ENCODE results near the gene C3orf18.

C3orf18 gene

DNA sequence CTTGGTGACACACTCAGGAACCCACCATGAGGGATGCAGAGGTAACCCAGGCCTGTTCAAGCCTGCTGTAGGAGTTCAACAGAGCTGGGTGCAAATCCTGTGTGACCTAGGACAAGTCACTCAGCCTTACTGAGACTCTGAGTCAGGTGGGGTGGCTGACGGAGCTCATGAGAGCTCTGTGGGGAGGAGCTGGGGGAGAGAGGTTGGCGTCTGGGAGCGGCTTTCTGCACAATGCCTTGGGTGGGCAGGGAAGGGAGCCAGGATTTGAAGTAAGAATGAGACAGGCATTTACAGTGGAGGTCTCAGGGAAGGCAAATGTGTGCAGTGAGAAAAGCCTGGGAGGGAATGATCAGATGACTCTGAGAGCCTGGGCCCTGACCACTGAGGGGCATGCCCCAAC lies 18.3 kb downstream of the C3orf18 start:
- no peak for DNase-seq

DNA sequence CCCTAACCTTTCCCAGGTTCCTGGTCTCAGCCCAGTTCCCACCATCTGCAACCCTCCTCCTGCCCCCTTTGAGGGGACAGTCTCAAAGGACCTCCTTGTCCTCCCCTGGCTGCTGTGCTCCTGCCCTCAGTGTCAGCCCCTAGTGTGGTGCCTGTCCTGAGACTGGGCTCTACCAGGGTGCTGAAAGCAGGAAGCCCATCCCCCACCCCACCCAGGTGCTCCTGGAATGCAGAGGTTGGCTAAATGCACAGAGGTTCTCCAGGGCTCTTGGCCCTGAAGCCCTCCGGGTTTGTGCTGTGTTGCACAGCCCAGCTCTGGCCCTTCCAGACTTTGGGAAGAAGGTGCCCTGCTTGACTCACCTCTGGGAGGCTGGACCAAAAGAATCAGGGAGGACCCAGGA lies 21.8 kb downstream of the C3orf18 start:
- no peak for DNase-seq

DNA sequence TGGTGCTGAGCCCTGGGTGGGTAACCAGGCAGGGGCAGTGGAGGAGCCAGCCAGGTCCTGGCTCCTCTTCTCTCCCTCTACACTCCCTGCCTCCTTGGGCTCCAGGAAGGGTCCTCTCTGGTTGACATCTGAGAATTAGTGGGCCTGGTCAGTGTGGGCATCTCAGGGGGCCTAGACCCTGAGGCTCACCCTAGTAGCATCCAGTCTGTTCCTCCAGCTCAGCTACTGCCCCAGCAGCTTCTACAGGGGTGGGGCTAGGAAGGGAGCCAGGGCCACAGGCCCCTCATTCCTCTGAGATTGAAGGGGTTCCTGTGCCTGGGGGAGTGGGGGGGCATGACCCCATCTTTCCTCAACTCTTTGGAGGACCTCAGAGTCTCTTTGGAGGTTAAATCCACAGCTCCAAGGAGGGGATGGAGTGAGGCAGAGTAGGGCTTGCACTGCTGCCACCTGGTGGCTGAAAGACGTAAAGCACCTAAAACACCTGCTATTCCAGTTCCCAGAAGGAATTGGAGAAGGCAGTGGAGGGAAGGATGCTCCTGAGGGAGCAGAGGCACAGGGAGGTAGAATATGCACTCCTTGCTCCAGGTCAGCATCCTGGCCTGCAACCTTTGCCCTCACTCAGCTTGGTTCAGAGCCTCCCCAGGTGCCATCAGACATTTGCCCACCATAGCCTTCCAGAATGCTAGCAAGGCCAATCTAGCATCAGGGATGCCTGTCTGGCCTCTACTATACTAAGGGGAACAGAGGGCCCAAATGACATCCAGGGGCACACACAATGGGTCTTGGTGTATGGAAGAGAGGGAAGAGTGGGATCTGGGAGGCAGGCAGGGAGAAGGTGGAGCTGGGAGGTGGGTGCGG lies 25.1 kb downstream of the C3orf18 start:
- DNase-seq, result no peak

GRCh38 chr3:50539356-50540286 lies 27.9 kb downstream of the C3orf18 start:
- DNase-seq, result no peak

- no peak for DNase-seq
These were observed 30.0 kb downstream of the C3orf18 start for GRCh38 chr3:50537421-50538129.

- DNase-seq, result no peak
These were observed 30.9 kb downstream of the C3orf18 start for GRCh38 chr3:50536471-50537180.

DNA sequence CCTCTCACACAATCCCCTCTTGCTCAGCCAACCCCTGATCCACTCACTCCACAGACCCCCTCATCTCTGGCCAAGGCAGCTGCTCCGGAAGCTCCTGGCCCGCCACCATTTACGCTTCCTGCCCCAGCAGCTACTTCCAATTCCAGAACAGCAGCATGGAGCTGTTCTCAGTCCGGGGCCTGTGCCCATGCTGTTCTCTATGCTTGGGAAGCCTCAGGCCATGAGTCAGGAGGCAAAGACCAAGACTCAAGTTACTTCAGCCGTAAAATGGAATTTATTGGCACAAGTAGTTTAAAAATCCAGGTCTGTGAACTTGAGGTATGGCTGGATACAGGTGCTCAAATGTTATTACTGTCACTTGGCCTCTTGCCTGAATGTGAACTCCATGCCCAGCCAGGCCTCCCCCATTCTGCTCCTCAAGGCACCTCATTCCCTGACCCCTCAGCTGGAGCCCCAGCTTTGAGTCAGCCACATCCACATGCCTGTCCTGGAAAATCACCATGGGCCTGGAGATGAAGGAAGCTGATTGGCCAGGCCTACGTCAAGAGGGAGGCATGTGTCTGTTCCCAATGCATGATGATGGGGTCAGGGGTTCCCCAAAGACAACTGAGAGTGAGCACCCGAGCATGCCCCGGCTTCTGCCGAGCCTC lies 32.7 kb downstream of the C3orf18 start:
- DNase-seq, result no peak

DNA sequence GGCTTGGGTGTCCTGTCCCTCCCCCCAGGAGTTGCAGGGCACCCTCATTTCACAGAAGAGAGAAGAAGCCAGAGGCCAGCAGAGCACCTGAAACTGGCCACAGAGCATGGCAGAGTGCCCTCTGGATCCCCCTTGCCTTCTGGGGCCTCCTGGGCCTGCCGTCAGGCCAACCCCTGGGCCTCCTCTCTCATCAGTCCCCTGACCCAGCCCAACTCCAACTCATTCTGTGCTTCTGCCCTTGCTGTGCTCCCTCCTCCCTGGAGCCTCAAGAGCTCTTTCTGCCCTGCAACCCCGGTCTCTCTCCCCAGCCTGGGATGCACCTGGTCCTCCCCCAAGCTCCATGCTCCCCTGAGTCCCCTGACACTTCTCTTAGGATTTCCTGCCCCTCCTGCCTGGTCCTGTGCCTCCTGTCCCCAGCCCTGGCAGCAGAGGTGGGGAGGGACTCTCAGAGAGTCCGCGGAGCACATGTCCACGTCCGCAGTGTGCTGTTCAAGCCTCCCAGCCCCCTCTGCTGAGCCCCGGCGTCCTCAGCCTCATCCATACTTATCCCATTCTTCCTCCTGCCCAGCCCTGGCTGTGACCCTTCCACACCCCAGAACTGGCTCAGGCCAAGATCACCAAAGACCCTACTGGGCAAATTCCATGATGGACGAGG lies 33.6 kb downstream of the C3orf18 start:
- DNase-seq, result no peak

- no peak for DNase-seq
These were observed 34.2 kb downstream of the C3orf18 start for GRCh38 chr3:50533316-50533715.

- DNase-seq, result no peak
These were observed 35.4 kb downstream of the C3orf18 start for GRCh38 chr3:50532062-50532705.

DNA sequence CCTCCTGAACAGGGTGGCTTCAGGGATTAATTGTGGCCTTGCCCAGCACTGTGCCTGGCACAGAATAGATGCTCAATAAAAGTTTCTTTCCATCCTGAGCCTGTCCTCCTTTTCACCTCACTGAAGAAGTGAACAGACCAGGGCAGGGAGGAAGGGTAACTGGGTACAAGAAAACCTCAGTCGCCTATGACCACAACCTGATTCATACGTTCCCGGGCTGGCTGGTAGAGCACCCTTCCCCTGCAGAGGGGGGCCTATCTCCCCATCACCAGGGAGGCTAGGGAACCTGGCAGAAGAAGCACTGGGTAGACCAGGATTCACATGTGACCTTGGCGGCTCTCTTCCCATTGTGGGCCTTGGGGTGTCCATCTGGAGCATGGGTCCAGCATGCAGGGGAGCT lies 36.3 kb downstream of the C3orf18 start:
- DNase-seq, result no peak

- DNase-seq, result no peak
These were observed 37.3 kb downstream of the C3orf18 start for GRCh38 chr3:50530001-50530970.

GRCh38 chr3:50525987-50526386 lies 41.6 kb downstream of the C3orf18 start:
- no peak for DNase-seq

DNA sequence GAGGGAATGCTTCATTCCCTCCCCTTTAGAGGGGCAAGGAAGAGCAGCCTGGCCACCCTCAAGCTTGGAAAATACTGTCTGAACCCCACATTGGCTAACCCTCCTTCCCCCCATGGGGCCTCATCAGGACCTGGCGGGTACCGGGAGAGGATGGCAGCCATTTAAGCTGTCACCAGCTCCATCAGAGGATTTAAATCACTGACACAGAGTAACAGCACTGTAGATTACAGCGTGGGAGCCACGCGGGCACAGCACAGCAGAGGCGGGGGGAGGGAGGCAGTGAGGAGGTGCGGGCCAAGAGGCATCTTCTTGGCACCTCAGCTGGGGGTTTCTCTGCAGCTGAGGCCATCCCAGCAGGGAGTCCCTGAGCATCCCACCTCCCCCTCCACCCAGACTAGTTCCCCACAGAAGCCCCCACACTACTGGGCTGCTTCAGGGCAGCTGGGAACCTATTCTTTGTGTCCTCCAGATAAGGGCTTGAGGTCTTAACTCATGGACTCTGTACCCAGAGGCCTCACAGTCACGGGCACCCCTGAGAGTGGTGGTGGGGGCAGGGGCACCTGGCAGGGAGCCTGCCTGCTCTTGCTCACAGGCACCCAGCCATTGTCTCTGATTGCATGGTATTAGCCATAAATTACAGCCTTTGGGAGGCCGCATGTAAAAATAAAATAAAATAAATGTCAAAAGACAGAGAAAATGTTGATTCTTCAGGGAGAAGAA lies 42.2 kb downstream of the C3orf18 start:
- DNase-seq, result no peak

GRCh38 chr3:50524746-50525145 lies 42.8 kb downstream of the C3orf18 start:
- no peak for DNase-seq

DNA sequence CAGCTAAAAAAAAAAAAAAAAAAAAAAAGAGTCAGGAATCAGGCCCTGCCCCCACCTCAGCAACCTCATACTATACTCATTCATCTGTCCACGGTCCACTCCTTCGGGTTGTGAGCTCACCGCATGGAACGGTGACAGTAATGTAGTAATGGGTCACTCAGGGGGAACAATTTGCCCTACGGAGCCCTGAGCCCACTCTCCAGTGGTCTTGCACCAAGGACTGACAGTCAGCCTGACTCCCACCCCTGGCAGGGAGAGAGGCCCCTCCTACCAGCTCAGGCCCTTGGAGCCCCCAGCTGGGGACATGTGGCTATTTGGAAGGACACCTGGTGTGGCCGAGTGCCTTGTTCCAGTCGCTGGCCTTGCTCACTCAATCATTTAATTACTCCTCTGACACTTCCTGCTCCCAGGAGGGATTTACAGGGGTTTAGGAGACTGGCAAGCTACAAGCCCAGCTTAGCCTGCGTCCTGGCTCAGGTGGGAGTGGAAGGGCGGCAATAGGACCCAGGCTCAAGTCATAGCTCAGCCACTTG lies 44.2 kb downstream of the C3orf18 start:
- DNase-seq, result no peak

- DNase-seq, result no peak
These were observed 46.0 kb downstream of the C3orf18 start for GRCh38 chr3:50521572-50521971.

GRCh38 chr3:50520849-50521248 lies 46.7 kb downstream of the C3orf18 start:
- DNase-seq, result no peak
